GM18505 (cell line): Measurements from ENCODE around the gene DISP1.

ENCODE experiments used
- ATAC-seq: cut with Tn5 transposase; IDR thresholded peaks from one replicate; pipeline ENCODE4 v1.9.1; 2021; ENCODE audit not compliant: unreplicated experiment
- POLR2A ChIP-seq: IDR thresholded peaks from 4 replicates; pipeline ENCODE4 v1.6.1; 2011; ENCODE audit warnings: borderline replicate concordance; ENCODE audit not compliant: insufficient read depth, insufficient read length; ENCODE audit errors: extremely low read depth

Gene DISP1, protein sequence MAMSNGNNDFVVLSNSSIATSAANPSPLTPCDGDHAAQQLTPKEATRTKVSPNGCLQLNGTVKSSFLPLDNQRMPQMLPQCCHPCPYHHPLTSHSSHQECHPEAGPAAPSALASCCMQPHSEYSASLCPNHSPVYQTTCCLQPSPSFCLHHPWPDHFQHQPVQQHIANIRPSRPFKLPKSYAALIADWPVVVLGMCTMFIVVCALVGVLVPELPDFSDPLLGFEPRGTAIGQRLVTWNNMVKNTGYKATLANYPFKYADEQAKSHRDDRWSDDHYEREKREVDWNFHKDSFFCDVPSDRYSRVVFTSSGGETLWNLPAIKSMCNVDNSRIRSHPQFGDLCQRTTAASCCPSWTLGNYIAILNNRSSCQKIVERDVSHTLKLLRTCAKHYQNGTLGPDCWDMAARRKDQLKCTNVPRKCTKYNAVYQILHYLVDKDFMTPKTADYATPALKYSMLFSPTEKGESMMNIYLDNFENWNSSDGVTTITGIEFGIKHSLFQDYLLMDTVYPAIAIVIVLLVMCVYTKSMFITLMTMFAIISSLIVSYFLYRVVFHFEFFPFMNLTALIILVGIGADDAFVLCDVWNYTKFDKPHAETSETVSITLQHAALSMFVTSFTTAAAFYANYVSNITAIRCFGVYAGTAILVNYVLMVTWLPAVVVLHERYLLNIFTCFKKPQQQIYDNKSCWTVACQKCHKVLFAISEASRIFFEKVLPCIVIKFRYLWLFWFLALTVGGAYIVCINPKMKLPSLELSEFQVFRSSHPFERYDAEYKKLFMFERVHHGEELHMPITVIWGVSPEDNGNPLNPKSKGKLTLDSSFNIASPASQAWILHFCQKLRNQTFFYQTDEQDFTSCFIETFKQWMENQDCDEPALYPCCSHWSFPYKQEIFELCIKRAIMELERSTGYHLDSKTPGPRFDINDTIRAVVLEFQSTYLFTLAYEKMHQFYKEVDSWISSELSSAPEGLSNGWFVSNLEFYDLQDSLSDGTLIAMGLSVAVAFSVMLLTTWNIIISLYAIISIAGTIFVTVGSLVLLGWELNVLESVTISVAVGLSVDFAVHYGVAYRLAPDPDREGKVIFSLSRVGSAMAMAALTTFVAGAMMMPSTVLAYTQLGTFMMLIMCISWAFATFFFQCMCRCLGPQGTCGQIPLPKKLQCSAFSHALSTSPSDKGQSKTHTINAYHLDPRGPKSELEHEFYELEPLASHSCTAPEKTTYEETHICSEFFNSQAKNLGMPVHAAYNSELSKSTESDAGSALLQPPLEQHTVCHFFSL (N-terminal part only)

DNA sequence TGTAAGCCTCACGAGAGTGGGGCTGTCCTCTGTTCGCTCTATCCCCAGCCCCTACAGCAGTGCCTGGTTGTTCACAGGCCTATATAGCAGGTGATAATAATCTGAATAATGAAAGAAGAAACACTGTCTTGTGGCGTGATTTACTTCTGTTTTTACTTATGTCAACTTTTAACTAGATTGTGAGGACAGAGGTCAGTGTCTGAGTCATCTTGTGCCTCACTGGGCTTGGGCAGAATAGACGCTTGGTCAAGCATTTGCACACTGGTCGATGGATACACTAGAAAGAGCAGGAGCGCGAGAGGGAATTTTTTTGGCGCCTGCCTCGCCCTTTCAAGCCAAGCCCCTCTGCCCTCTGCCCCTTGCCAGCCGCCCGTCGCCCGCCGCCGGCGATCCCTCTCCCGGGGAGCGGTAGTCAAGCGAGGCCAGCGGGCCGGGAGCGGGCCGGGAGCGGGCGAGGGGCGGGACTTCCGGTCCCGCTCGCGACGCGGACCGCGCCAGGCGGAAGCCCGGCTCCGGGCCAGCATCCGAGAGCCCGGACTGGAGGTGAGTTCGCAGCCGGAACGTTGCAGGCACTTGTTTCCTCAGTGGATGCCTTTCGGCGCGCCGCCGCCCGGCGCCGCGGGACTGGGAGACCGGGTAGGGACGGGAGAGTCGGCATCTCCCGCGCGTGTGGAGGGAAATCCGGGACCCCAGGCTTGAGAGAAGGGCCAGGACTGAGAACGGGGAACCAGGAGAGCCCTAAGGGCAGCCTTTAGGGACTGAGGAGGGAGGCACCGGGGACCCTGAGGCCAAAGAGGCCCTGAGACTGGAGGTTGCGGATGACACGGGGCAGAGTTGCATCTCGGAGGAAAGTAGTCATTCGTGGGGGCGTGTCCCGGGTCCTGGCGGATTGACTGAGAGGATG lies at the start of gene DISP1:
Gene DISP1, plus strand, starts transcription at position 504 of the 904 bp plus-strand sequence. CDS start 127,785 bp downstream, outside the sequence.
- peak; percentile 83 for TF ChIP-seq POLR2A
- peak; percentile 94 for ATAC-seq

DNA sequence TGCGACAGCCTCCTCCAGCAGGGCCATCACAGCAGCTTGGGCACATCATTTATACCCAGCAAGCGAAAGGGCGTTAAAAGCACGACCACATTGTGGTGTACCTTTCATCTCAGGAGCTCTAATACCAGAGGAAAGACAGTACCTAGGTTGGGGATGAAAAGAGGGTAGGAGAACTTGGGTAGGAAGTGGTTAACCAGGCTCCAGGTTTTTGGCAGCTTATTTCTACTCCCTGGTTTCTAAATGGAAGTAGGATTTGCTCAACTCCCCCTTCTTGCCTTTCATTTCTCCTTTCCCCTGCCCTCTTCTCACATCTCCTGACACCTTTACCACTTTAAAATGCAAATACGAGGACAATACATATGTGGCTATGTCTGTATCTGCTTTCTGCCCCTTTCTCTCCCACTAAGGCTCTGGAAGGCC lies 47.7 kb upstream of the DISP1 start:
- no peak for TF ChIP-seq POLR2A
- ATAC-seq, result no peak

DNA sequence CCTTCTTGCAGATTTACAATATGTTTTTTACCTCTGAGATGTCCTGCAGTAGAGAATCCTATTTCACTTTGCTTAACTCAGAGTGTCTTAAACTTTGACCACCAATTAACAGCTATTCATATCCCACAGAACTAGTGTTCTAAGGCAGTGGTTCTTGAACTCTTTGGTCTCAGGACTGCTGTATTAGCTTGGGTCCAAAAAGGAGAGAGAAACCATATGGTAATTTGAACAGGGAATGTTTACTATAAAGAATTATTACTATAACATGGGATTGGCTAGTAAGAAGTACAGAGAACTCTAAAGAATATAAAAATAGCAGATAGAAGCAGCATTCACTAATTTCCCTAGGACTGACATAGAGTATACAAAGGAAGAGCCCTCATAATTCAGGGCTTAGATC lies 46.2 kb upstream of the DISP1 start:
- TF ChIP-seq POLR2A, result no peak
- ATAC-seq, result no peak

DNA sequence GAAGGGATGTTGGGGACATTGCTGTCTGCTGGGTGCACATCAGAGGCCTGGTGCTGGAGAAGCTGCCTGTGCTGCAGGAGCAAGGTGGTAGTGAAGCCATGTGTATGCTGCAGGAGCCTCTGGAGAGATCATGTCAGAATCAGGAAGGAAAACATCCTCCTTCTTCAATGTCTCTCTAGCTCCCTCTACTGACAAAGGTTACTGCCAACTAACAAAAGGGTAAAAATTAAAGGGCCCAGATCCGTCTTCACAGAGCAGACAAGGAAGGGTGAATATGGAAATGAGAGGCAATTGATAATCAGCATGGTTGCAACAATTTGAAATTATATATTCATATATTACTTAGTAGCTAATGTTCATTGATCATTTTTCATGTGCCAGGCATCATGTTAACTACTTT lies 45.7 kb upstream of the DISP1 start:
- no peak for ATAC-seq
- TF ChIP-seq POLR2A, result no peak

DNA sequence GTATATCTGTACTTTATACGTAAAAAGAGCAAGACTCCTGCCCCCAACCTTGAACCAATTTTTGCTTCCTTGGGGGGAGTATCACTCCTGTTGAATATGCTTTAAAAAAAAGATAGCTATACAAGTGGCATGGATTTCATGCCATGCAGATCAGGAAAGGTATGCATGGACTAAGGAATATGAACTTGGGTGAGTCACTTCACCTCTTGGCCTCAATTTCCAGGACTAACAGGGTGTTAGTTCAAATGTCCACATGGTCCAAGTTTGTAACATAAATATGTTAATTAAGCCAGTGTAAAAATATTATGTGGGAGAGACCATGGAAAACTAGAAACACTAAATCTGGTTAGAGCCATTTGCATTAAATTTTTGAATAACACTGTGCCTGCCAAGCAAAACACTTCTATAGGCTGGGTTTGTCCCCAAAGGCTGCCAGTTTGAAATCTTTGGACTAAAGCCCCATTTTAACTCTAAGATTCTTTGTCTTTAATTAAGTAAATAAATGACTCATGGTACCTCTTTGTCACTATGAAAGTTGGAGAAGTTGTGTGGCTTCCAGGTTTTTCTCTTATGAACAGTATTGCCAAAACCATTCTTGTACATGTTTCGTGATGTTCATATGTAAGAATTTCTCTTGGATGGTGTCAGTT lies 44.7 kb upstream of the DISP1 start:
- TF ChIP-seq POLR2A, result no peak
- no peak for ATAC-seq

DNA sequence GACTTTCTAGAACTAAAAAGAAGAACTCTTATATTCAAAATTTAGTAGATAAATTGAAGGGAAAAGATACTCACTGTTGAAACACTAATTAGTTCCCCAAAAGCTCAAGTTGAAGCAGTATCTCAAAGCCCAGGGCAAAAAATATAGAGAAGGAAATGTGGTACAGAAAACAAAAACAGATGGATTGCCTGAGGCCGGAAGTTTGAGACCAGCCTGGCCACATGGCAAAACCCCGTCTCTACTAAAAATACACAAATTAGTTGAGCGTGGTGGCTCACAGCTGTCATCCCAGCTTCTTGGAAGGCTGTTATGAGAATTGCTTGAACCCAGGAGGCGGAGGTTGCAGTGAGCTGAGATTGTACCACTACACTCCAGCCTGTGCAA lies 41.9 kb upstream of the DISP1 start:
- ATAC-seq, result peak; percentile 84
- no peak for TF ChIP-seq POLR2A

DNA sequence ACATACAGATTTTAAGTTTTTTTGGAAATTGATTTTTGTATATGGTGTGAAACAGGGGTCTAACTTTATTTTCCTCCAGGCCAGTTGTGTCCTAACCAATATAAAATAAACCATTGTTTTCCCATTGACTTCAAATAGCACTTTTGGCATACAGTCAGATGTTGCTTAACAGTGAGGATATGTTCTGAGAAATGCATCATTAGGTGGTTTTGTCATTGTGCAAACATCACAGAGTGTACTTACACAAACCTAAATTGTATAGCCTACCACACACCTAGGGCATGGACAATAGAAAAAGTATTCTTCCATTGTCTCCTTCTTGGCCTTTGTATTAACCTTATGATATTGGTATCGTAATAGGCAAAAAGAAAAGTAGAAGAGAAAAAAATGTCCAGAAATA lies 37.4 kb upstream of the DISP1 start:
- no peak for TF ChIP-seq POLR2A
- ATAC-seq, result no peak

DNA sequence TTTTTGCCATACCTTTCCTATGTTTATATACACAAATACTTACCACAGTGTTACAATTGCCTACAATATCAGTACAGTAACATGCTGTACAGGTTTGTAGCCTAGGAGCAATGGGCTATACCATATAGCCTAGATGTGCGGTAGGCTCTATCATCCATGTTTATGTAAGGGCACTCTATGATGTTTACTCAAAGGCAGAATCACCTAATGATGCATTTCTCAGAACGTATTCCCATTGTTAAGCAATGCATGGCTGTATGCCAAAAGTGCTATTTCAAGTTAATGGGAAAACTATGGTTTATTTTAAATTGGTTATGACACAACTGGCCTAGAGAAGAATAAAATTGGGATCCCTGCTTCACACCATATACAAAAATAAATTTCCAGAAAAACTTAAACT lies 36.9 kb upstream of the DISP1 start:
- ATAC-seq, result no peak
- no peak for TF ChIP-seq POLR2A

DNA sequence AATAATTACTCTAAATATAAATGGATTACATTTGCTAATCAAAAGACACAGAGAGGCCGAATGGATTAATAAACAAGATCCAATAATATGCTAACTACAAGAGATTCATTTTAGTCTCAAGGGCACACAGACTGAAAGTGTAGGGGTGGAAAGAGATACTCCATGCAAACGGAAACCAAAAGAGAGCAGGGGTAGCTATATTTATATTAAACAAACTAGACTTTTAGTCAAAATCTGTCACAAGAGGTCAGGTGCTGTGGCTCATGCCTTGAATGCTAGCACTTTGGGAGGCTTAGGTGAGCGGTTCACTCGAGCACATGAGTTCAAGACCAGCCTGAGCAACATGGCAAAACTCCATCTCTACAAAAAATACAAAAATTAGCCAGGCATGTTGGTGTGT lies 33.6 kb upstream of the DISP1 start:
- TF ChIP-seq POLR2A, result no peak
- ATAC-seq, result no peak

DNA sequence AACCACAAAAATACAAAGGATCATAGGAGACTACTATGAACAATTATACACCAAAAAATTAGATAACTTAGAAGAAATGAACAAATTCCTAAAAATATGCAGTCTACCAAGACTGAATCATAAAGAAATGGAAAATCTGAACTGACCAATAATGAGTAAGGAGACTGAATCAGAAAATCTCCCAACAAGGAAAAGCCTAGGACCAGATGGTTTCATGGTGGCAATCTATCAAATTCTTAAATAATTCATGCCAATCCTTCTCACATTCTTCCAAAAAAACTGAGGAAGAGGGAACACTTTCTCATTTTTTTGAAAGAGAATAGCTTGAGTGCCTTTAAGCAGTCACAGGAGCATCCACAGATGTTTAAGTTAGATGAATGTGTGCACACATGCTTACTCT lies 31.8 kb upstream of the DISP1 start:
- no peak for ATAC-seq

DNA sequence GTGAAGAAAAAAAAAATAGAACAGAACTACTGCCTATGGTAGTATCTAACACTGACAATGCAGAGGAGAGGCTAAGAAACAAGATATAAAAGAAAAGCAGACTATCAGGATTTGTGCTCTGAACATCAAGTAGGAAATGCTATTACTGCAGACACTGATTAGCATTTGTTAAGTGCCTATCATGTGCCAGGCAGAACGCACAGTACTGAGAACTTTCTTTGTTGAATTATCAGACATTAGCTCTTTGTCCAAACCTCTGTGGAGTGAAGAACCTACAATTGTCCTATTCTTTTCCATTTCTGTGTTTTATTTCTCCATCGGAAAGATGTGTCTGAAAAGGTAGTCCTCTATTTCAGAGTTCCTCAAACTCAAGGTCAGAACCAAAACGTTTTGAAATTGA lies 30.5 kb upstream of the DISP1 start:
- no peak for ATAC-seq
- TF ChIP-seq POLR2A, result no peak

More for the DNA sequence above, 31.8 kb upstream of the DISP1 start:
- no peak for TF ChIP-seq POLR2A

DNA sequence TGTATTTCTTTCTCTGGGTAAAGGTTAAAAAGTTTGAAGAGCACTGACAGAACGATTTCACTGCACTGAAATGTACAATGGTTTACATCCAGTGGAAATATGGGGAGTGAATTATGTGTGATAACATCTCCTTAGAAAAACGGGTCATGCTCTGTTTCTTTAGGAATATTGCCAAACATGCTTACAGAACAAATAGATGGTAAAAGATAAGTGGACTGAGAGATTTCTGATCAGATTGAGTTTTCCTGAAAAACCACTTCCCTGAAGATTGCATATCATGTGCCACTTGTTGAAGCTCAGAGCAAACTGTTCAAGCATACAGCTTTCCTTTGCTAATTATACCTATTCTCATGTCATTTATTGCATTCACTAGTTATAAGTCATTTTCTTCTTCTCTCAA lies 29.9 kb upstream of the DISP1 start:
- TF ChIP-seq POLR2A, result no peak
- ATAC-seq, result no peak
